GM12864 (cell line): ENCODE results near the gene IGF2BP3.

Experiments
- DNase-seq: peaks from one replicate; pipeline ENCODE4 v3.0.0-alpha.2; 2011; ENCODE audit warnings: low read depth
- H3K4me3 ChIP-seq: 2 replicates; pipeline ENCODE4 v1.5.1; 2011; ENCODE audit warnings: mild to moderate bottlenecking, low read depth, low read length, control low read depth
- CTCF ChIP-seq: IDR thresholded peaks from 2 replicates; pipeline ENCODE4 v1.5.1; 2011; ENCODE audit warnings: low read depth, mild to moderate bottlenecking, moderate library complexity, low read length, control low read depth, inconsistent platforms; ENCODE audit errors: missing control alignments

The IGF2BP3 gene

GRCh38 chr7:23343806-23344475, 126.3 kb downstream of the IGF2BP3 start:
- TF ChIP-seq CTCF: no peak
- no peak overlapping the region for H3K4me3 ChIP-seq
- no peak for DNase-seq

- DNase-seq: no peak
- no peak overlapping the region for H3K4me3 ChIP-seq
- TF ChIP-seq CTCF: no peak
Measured at GRCh38 chr7:23343102-23343501, 127.2 kb downstream of the IGF2BP3 start.

- no peak overlapping the region for H3K4me3 ChIP-seq
- no peak for DNase-seq
- no peak for TF ChIP-seq CTCF
Measured at GRCh38 chr7:23341846-23342598, 128.3 kb downstream of the IGF2BP3 start.

- no peak for TF ChIP-seq CTCF
- no peak overlapping the region for H3K4me3 ChIP-seq
- DNase-seq: no peak
Measured at GRCh38 chr7:23338863-23339262, 131.4 kb downstream of the IGF2BP3 start.

GRCh38 chr7:23338439-23338838, 131.9 kb downstream of the IGF2BP3 start:
- H3K4me3 ChIP-seq: no peak overlapping the region
- DNase-seq: no peak
- TF ChIP-seq CTCF: no peak

- no peak for TF ChIP-seq CTCF
- no peak for DNase-seq
- no peak overlapping the region for H3K4me3 ChIP-seq
Measured at GRCh38 chr7:23337374-23337773, 132.9 kb downstream of the IGF2BP3 start.
